Transverse colon (tissue), 3 donors: ENCODE data around the gene OR6B3.

Experiments used
- EP300 ChIP-seq: sonication (generic); formaldehyde crosslinking; IDR thresholded peaks from one replicate; pipeline ENCODE4 v1.6.1; 2017; ENCODE audit warnings: antibody characterized with exemption, low read depth
- POLR2A ChIP-seq: fragments of 450-650 bp; IDR thresholded peaks from one replicate; pipeline ENCODE4 v1.6.1; 2016; ENCODE audit warnings: antibody characterized with exemption, mild to moderate bottlenecking, moderate library complexity
- TF ChIP-seq, protein P1 (sequence below), 5 experiments: fragments of 200-600 bp in 3 of 5; fragments of 450-650 bp in 2 of 5; sonication (generic) in 3 of 5; IDR thresholded peaks; 1 replicate in 2 of 5; 2 replicates in 3 of 5; pipeline ENCODE4 v1.5.1; 2016 to 2017; ENCODE audit warnings: antibody characterized with exemption in 5 of 5, inconsistent platforms in 3 of 5, mild to moderate bottlenecking in 2 of 5, moderate library complexity in 1 of 5

DNA sequence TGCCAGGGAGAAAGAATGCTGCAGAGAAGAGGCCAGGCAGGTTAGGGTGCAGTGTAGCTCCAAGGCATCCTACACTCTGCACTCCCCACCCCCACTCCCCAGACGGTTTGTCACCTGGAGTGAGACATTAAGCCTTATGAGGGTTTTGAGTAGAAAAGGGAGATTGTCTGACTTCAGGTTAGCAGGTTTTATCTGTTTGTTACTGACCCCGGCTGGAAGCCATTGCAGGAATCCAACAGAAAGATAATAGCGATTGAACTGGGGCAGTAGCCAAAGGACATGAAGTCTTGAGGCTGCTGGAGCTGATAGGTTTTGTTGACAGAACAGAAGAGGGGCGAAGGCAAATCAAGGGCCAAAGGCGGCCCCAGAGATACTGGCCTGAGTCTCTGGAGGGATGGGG is 36.0 kb upstream of the OR6B3 start:
- TF ChIP-seq, protein P1, sequence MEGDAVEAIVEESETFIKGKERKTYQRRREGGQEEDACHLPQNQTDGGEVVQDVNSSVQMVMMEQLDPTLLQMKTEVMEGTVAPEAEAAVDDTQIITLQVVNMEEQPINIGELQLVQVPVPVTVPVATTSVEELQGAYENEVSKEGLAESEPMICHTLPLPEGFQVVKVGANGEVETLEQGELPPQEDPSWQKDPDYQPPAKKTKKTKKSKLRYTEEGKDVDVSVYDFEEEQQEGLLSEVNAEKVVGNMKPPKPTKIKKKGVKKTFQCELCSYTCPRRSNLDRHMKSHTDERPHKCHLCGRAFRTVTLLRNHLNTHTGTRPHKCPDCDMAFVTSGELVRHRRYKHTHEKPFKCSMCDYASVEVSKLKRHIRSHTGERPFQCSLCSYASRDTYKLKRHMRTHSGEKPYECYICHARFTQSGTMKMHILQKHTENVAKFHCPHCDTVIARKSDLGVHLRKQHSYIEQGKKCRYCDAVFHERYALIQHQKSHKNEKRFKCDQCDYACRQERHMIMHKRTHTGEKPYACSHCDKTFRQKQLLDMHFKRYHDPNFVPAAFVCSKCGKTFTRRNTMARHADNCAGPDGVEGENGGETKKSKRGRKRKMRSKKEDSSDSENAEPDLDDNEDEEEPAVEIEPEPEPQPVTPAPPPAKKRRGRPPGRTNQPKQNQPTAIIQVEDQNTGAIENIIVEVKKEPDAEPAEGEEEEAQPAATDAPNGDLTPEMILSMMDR (IDR thresholded peaks at IDR 0.05), result no peak
- TF ChIP-seq POLR2A (no peak), EP300 (no peak)
